ENCODE results near the gene RFC4. TPM values are rescaled to one million over a fixed set of nuclear protein-coding genes. Genes with fewer than 3 reads are reported as not detected.

RFC4 gene
- polyA plus RNA-seq, 3 donors = 3.9 to 6.2 (median 4.6) TPM

GRCh38 chr3:186845756-186846155 is 39.5 kb upstream of the RFC4 start:
- intact Hi-C loops (cut with micrococcal nuclease) = no loop called here
- no CpG with 5 or more reads among the region's 10 CpGs for WGBS (ENCODE audit: insufficient coverage)
- no peak overlapping the region for H2AFZ ChIP-seq (ENCODE audit: insufficient read depth, low read depth, low read length, poor library complexity, severe bottlenecking)

DNA sequence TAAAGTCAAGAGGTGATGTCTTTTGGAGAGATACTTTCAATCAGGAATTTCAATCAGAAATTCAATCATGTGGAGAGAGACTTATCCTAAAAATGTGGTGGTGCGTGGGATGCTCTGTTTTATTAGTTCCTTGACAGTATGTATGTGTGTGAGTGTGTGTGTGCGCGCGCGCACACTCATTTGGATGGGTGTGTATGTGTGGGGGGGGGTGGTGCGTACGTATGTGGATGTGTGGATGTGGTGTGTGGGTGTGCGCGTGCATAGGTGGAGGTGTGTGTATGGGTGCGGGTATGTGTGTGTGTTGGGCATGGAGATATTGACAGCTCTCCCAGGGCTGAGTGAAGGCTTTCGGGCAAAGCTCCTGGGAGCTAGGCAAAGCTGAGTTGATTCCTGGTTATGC is 38.6 kb upstream of the RFC4 start:
- Histone ChIP-seq H3K36me3 (replicated peaks in 1 of 2; ENCODE audit: control insufficient read depth in 1 of 2, insufficient read depth in 2 of 2, low read length in 2 of 2) (no peaks in the 10 kb centered on the region), H3K4me3 (replicated peaks in 1 of 3; ENCODE audit: low read depth in 2 of 3, low read length in 3 of 3) (no peak overlapping the region), H4K20me1 (ENCODE audit: insufficient read depth, low read length) (no peaks in the 10 kb centered on the region), H3K79me2 (ENCODE audit: insufficient read depth, low read length) (no peaks in the 10 kb centered on the region), H3K9ac (ENCODE audit: insufficient read depth, low read length, poor library complexity, severe bottlenecking) (no peak overlapping the region), H3K27me3 (ENCODE audit: control insufficient read depth in 2 of 2, insufficient read depth in 2 of 2, low read length in 2 of 2) (no peaks in the 10 kb centered on the region), H3K4me1 (ENCODE audit: control insufficient read depth in 1 of 2, insufficient read depth in 2 of 2, low read length in 2 of 2) (peaks cover 5 to 6% of the 10 kb centered on the region in 2 donors), H3K4me2 (replicated peaks; ENCODE audit: extremely low read depth, low read length, poor library complexity, severe bottlenecking) (no peak overlapping the region), H2AFZ (ENCODE audit: insufficient read depth, low read depth, low read length, poor library complexity, severe bottlenecking) (no peak overlapping the region), H3K27ac (ENCODE audit: low read depth in 1 of 2, low read length in 2 of 2) (no peak overlapping the region), H3K9me3 (replicated peaks in 1 of 2; ENCODE audit: control insufficient read depth in 1 of 2, insufficient read depth in 1 of 2, low read length in 2 of 2) (no peaks in the 10 kb centered on the region)
- H3K9me3 Mint-ChIP-seq = peaks cover 0 to 2% (median 0%) of the 10 kb centered on the region in 7 donors
- no peak for TF ChIP-seq CTCF (IDR thresholded peaks at IDR 0.05)
- no peak overlapping the region for H3K27ac Mint-ChIP-seq
- H3K4me1 Mint-ChIP-seq = peaks cover 6% of the 10 kb centered on the region
- 88% methylated on average over 10 of the region's 11 CpGs for WGBS (ENCODE audit: insufficient coverage)
- DNase-seq = no peak
- H3K36me3 Mint-ChIP-seq = no peaks in the 10 kb centered on the region
- H3K27me3 Mint-ChIP-seq (ENCODE audit: low read depth in 3 of 3) = peaks cover 0 to 5% (median 2%) of the 10 kb centered on the region in 3 donors
- intact Hi-C loops (cut with micrococcal nuclease) = no loop called here
- no peak overlapping the region for H3K4me3 Mint-ChIP-seq

More at GRCh38 chr3:186845756-186846155, 39.5 kb upstream of the RFC4 start:
- H3K27me3 Mint-ChIP-seq (ENCODE audit: low read depth in 3 of 3) = peaks cover 0 to 5% (median 2%) of the 10 kb centered on the region in 3 donors
- Histone ChIP-seq H3K36me3 (replicated peaks in 1 of 2; ENCODE audit: control insufficient read depth in 1 of 2, insufficient read depth in 2 of 2, low read length in 2 of 2) (no peaks in the 10 kb centered on the region), H3K4me1 (ENCODE audit: control insufficient read depth in 1 of 2, insufficient read depth in 2 of 2, low read length in 2 of 2) (peaks cover 5 to 6% of the 10 kb centered on the region in 2 donors), H3K27me3 (ENCODE audit: control insufficient read depth in 2 of 2, insufficient read depth in 2 of 2, low read length in 2 of 2) (no peaks in the 10 kb centered on the region), H3K9ac (ENCODE audit: insufficient read depth, low read length, poor library complexity, severe bottlenecking) (no peak overlapping the region), H3K4me2 (replicated peaks; ENCODE audit: extremely low read depth, low read length, poor library complexity, severe bottlenecking) (no peak overlapping the region), H3K79me2 (ENCODE audit: insufficient read depth, low read length) (no peaks in the 10 kb centered on the region), H4K20me1 (ENCODE audit: insufficient read depth, low read length) (no peaks in the 10 kb centered on the region), H3K27ac (ENCODE audit: low read depth in 1 of 2, low read length in 2 of 2) (no peak overlapping the region), H3K9me3 (replicated peaks in 1 of 2; ENCODE audit: control insufficient read depth in 1 of 2, insufficient read depth in 1 of 2, low read length in 2 of 2) (no peaks in the 10 kb centered on the region), H3K4me3 (replicated peaks in 1 of 3; ENCODE audit: low read depth in 2 of 3, low read length in 3 of 3) (no peak overlapping the region)
- peaks cover 0 to 2% (median 0%) of the 10 kb centered on the region in 7 donors for H3K9me3 Mint-ChIP-seq
- DNase-seq = no peak
- H3K27ac Mint-ChIP-seq = no peak overlapping the region
- no peak for TF ChIP-seq CTCF (IDR thresholded peaks at IDR 0.05)
- H3K4me1 Mint-ChIP-seq = peaks cover 6% of the 10 kb centered on the region
- H3K36me3 Mint-ChIP-seq = no peaks in the 10 kb centered on the region
- H3K4me3 Mint-ChIP-seq = no peak overlapping the region

All from CD14-positive monocyte (primary cell).